ENCODE results near the gene CD6. TPM values are rescaled to one million over a fixed set of nuclear protein-coding genes. Genes with fewer than 3 reads are reported as not detected.

Gene CD6
- polyA plus RNA-seq, 1 experiment: not detected

DNA sequence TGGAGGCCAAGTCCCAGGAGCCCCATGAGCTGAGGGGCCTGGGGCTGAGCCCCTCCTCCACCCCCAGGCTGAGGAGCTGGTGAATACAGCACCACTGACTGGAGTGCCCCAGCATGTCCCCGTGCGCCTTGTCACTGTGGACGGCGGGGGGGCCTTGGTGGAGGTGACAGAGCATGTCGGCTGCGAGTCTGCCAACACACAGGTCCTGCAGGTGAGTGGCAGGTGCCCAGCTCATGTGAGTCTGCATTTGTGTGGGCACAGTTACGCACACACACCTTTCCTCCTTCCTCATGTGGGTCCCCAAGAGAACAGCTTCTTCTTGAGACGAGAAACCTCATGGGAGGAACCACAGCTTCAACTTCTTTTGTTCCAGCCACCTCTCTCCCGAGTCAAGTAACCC, 39.6 kb upstream of the CD6 start:
- Histone ChIP-seq H3K9me3 (ENCODE audit: control insufficient read depth, insufficient read depth, low read length) (no peaks in the 10 kb centered on the region), H3K27ac (ENCODE audit: low read depth, low read length) (no peak overlapping the region), H3K27me3 (ENCODE audit: control insufficient read depth, insufficient read depth, low read length) (no peaks in the 10 kb centered on the region), H3K4me3 (ENCODE audit: low read depth, low read length) (no peak overlapping the region)
- ChIA-PET CTCF (interaction anchor here (0.9 kb wide), 1 partner anchor 32 kb away, joined by 3 read pairs; no protein-coding TSS in a partner anchor), POLR2A (interaction anchor here (0.8 kb wide), 1 partner anchor 230 kb away, joined by 3 read pairs; no protein-coding TSS in a partner anchor)
- TF ChIP-seq, protein P1, sequence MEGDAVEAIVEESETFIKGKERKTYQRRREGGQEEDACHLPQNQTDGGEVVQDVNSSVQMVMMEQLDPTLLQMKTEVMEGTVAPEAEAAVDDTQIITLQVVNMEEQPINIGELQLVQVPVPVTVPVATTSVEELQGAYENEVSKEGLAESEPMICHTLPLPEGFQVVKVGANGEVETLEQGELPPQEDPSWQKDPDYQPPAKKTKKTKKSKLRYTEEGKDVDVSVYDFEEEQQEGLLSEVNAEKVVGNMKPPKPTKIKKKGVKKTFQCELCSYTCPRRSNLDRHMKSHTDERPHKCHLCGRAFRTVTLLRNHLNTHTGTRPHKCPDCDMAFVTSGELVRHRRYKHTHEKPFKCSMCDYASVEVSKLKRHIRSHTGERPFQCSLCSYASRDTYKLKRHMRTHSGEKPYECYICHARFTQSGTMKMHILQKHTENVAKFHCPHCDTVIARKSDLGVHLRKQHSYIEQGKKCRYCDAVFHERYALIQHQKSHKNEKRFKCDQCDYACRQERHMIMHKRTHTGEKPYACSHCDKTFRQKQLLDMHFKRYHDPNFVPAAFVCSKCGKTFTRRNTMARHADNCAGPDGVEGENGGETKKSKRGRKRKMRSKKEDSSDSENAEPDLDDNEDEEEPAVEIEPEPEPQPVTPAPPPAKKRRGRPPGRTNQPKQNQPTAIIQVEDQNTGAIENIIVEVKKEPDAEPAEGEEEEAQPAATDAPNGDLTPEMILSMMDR (IDR thresholded peaks at IDR 0.05; ENCODE audit: low read depth, low read length): no peak
- DNase-seq (ENCODE audit: low read depth, low spot score): no peak

DNA sequence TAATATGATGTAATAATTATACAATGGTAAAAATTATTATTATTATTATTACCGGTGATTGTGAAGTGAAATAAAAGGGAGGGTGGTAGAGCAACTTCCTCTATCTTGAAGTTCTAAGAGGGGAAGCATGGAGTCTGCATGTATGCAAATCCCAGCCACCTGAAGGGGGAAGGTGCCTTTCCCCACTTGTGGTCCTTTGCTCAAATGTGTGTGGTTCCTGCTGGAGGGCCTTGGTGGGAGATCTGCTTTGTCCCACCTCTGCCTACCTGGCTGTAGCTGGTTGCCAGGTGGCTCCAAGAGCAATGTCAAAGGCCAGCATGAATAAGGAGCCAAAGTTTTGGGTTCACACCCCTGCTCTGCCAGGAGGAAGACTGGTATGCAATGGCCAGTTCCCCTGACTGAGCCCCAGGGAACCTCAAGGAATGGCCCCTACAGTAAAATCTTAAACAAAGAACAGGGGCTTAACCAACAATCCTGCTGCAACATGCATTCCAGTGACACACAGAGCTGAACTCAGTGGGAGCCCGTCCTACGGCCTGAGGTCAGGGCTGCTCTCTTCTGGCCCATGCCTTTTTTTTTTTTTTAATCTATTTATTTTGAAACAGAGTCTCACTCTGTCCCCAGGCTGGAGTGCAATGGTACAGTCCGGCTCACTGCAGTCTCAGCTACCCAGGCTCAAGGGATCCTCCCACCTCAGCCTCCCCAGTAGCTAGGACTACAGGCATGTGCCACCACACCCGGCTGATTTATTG, 38.7 kb upstream of the CD6 start:
- Histone ChIP-seq H3K27ac (ENCODE audit: low read depth, low read length) (peak overlapping the region; percentile 11), H3K27me3 (ENCODE audit: control insufficient read depth, insufficient read depth, low read length) (no peaks in the 10 kb centered on the region), H3K9me3 (ENCODE audit: control insufficient read depth, insufficient read depth, low read length) (no peaks in the 10 kb centered on the region), H3K4me3 (ENCODE audit: low read depth, low read length) (no peak overlapping the region)
- ChIA-PET CTCF (no interaction called here), POLR2A (no interaction called here)
- no peak for DNase-seq (ENCODE audit: low read depth, low spot score)
- TF ChIP-seq, protein P1 (IDR thresholded peaks at IDR 0.05; ENCODE audit: low read depth, low read length): no peak

DNA sequence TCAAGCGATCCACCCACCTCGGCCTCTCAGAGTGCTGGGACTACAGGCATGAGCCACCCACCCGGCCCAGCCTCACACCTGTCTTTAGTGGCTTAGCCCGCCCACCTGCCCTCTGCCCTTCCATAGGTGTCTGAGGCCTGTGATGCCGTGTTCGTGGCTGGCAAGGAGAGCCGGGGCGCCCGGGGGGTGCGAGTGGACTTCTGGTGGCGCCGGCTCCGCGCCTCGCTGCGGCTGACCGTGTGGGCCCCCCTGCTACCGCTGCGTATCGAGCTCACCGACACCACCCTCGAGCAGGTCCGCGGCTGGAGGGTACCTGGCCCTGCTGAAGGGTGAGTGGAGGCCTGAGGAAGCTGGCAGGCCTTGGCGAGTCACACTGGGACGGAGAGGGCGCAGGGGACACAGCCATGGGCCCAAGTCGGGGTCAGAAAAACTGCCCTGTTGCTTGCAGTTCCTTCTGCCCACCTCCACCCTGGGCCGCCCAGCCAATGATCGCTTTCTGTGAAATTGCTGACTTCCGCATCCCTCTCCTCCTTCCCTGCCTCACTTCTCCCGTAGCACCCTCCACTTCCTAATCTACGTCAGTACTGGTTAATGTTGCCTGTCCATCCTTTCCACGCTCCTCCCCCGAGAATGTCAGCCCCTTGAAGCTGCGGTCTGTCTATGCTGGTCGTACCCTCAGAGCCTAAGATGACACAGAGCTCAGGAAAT, 37.9 kb upstream of the CD6 start:
- Histone ChIP-seq H3K9me3 (ENCODE audit: control insufficient read depth, insufficient read depth, low read length) (no peaks in the 10 kb centered on the region), H3K27ac (ENCODE audit: low read depth, low read length) (no peak overlapping the region), H3K27me3 (ENCODE audit: control insufficient read depth, insufficient read depth, low read length) (no peaks in the 10 kb centered on the region), H3K4me3 (ENCODE audit: low read depth, low read length) (no peak overlapping the region)
- DNase-seq (ENCODE audit: low read depth, low spot score): no peak
- ChIA-PET POLR2A (no interaction called here), CTCF (no interaction called here)
- TF ChIP-seq, protein P1 (IDR thresholded peaks at IDR 0.05; ENCODE audit: low read depth, low read length): no peak

DNA sequence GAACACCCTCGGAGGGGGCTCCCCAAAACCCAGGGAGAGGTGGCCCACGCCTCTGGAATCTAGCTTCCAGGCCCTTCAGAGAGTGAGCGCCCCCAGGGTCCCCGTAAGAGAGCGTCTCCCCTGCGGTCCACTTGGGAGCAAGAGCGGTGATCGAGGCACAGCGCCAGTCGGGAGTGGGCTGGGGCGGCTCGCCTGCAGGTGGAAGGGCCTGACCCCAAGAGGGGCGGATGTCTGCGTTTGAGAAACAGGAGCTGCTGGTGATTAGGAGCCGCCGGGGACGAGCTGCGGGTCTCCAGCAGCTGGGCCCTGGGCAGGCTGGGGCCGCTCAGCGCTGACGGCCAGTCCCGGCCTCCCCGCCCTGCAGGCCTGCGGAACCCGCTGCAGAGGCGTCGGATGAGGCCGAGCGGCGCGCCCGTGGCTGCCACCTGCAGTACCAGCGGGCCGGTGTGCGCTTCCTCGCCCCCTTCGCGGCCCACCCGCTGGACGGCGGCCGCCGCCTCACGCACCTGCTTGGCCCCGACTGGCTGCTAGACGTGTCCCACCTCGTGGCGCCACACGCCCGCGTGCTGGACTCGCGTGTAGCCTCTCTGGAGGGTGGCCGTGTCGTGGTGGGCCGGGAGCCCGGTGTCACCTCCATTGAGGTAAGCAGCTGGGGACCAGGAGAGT, 37.2 kb upstream of the CD6 start:
- ChIA-PET CTCF (no interaction called here), POLR2A (no interaction called here)
- no peak overlapping the region for H3K27ac ChIP-seq (ENCODE audit: low read depth, low read length)
- no peak overlapping the region for H3K4me3 ChIP-seq (ENCODE audit: low read depth, low read length)
- no peaks in the 10 kb centered on the region for H3K9me3 ChIP-seq (ENCODE audit: control insufficient read depth, insufficient read depth, low read length)
- no peak for DNase-seq (ENCODE audit: low read depth, low spot score)
- TF ChIP-seq, protein P1 (IDR thresholded peaks at IDR 0.05; ENCODE audit: low read depth, low read length): no peak
- no peaks in the 10 kb centered on the region for H3K27me3 ChIP-seq (ENCODE audit: control insufficient read depth, insufficient read depth, low read length)
